HG02623 (cell line): Measurements from ENCODE around the gene TYK2.
"Not testable (repeated sequence)": the region's sequence is repeated elsewhere in the genome, so short reads cannot be mapped to it uniquely, and the experiment has no call there.

Source experiments
- ATAC-seq: cut with Tn5 transposase; IDR thresholded peaks from one replicate; pipeline ENCODE4 v1.9.1; 2021; ENCODE audit warnings: moderate library complexity; ENCODE audit not compliant: unreplicated experiment

Gene TYK2

GRCh38 chr19:10408511-10409283 is 28.3 kb upstream of the TYK2 start:
- ATAC-seq, result no peak

DNA sequence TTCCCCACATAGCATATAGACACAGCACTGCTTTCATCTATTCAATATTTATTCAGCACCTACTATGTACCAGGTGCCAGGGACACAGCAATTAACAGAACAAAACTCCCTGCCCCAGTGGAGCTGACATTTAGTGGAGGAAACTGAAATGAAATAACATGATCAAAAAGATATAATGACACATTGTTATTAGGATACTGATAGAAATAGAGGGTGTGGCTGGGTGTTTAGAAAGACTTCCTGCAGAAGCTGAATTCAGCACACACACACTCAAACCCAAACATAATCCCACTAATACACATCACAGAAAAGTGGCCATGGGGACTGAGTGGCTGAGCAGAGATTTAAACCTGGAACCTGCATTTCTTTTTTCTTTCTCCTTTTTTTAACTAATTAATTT is 26.7 kb upstream of the TYK2 start:
- ATAC-seq, result no peak

- ATAC-seq, result no peak
These were observed 25.8 kb upstream of the TYK2 start for GRCh38 chr19:10406191-10406590.

GRCh38 chr19:10404888-10405820 is 24.8 kb upstream of the TYK2 start:
- ATAC-seq, result no peak

- ATAC-seq, result peak; percentile 80
These were observed 23.0 kb upstream of the TYK2 start, which contains the start of gene CDC37 for GRCh38 chr19:10403137-10404021. Gene CDC37 (minus strand): TSS chr19:10403542. CDS start chr19:10403479, 63 bp downstream.

DNA sequence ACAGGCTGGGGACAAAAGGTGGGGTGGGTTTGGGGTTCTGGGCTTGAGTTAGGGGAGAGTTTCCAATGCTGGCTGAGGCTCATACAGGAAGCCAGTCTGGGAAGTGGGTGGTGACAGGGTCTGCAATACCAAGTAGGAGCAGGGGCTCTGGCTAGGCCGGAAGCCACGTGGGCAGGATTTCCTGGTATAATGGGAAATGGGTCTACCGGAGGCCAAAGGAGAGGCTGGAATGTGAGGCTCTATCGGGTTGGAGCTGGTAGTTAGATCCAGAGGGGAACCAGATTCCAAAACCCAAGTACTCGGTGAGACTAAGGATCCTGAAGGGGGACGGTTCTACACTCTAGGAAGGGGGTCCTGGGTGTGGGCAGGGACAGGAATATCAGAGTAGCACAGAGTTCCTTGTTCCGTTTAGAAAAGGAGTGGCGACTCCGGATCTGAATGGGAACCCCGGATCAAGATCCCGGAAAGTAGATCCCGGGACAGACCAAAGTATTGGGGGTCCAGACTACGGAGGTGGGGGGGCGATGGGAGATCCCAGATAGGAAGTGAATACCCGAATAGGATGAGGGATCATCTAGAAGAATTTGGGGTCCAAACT is 22.2 kb upstream of the TYK2 start:
- no peak for ATAC-seq

DNA sequence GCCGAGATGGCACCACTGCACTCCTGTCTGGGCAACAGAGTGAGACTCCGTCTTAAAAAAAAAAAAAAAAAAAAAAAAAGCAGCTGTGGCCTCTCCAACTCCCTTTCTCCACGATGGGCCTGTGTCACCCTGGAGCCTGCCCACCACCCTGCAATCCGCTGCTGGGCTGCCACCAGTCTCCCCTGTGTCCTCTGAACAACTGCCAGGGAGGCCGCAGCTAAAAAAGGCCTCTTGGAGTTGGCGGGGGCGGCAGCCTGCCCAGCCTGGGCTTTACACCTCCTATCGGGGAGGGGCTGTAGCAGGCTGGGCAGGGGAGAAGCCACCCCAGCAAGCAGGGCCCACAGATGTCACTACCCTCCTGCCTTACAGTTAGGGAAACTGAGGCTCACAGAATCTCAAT is 19.5 kb upstream of the TYK2 start:
- no peak for ATAC-seq

GRCh38 chr19:10399340-10399739 is 19.0 kb upstream of the TYK2 start:
- ATAC-seq, result not testable (repeated sequence)

DNA sequence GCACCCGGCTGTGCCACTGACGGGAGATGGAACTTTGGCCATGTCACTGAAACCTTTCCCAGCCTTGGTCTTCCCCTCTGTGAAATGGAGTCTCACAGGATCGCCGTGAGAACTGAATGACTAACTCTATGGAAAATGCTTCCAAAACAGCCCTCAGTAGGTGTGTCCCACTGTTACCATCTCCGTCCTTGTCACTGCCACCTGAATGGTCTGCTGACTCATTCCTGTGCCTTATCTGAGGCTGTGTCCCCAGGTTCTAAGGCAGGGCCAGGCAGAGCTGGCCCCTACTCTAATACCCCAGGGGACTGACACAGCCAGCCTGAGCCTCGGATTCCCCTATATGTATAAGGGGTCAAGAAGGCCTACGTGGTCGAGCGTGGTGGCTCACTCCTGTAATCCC is 18.4 kb upstream of the TYK2 start:
- ATAC-seq, result no peak

- ATAC-seq, result no peak
These were observed 15.5 kb upstream of the TYK2 start for GRCh38 chr19:10395917-10396316.

- no peak for ATAC-seq
These were observed 15.1 kb upstream of the TYK2 start for GRCh38 chr19:10395436-10395835.

DNA sequence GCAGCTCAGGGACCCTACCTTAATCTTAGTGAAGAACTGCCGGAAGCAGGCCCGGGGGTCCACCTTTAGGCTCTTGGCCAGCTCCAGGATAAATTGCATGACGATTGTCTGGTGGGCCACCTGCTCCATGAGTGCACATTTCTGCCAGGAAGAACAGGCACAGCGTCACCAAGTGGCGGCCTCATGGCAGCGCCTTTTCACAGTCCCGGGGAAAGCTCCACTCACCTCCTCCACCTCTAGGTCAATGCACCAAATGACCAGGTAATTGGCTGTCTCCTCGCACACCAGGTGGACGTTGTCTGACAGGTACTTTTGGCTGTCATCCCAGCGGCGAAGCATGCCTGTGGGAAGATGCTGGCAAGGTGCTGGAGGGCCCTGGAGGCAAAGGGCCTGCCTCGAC is 14.6 kb upstream of the TYK2 start:
- ATAC-seq, result no peak

DNA sequence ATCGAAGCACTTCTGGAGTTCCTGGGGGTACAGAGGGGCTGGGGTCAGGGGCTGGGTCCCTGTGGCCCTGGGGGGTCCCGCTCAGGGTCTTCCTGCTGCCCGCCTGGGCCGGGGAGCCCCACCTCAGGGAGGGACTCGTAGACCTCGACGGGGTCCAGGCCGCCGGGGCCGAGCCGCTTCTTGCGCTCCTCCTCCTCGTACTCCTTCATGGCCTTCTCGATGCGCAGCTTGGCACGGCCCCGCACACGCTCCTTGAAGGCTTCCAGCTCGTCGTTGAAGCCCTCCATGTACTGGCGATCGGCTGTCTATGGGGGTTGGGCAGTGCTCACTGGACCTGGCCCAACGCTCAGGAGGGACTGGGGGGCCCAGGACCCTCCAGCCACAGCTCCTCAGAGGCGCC is 12.8 kb upstream of the TYK2 start:
- ATAC-seq, result no peak

- ATAC-seq, result no peak
These were observed 11.7 kb upstream of the TYK2 start for GRCh38 chr19:10392120-10392519.

GRCh38 chr19:10390652-10391286 is 10.4 kb upstream of the TYK2 start:
- ATAC-seq, result no peak

DNA sequence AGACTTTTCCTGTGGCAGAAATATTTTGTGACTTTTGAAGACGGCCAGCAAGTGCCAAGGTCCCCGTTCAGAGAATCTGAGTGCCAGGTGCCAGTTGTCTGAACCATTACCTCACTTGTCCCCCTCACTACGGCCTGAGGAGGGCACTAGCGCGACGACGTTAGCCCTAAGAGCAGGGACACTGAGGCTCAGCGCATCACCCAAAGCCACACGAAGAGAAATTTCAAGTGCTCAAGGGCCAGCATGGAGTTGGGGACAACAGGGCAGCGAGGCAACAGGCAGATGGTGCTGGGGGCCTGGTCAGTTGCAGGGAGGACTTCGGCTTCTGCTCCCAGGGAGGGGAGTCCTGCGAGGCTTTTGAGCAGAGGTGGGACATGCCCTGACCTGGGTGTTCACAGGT is 9.5 kb upstream of the TYK2 start:
- ATAC-seq, result no peak

DNA sequence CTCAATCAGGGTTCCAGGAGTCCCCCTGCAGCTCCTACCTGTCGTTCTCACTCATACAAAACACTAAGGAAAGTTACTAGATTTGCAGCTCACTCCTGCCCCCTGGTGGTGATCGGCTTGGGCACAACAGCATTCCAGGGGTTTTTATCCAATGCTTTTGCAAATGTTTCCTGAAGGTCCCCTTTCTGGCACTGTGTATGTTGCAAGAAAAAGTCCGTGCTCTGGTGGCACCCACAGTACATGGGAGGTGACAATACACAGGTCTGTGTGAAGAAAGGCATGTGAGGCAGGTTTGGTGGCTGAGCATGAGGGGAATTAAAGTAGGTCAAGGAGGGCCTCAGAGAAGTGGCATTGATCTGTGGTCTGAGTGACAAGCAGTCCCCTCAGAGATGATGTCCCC is 8.6 kb upstream of the TYK2 start:
- ATAC-seq, result no peak

DNA sequence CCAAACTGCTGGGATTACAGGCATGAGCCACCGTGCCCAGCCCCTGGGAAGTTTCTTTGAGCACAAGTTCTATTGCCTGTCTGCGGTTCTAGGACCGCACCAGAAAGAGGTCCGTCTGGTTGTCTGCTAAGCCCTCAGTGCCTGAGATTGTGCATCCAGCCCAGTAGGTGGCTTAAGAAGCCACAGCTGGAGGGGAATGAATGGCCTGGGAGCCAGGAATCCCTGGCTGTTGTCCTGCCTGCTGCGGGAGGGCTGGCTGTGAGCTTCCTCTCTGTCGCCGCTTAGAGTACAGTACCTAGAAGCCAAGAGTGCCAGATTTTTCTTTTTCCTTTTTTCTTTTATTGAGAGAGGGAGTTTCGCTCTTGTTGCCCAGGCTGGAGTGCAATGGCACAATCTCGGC is 4.2 kb upstream of the TYK2 start:
- no peak for ATAC-seq

DNA sequence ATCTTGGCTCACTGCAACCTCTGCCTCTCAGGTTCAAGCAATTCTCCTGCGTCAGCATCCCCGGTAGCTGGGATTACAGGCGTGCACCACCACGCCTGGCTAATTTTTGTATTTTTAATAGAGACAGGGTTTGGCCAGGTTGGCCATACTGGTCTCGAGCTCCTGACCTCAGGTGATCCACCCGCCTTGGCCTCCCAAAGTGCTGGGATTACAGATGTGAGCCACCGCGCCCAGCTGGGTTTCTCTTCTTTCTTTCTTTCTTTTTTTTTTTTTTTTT is 2.8 kb upstream of the TYK2 start:
- not testable (repeated sequence) for ATAC-seq

DNA sequence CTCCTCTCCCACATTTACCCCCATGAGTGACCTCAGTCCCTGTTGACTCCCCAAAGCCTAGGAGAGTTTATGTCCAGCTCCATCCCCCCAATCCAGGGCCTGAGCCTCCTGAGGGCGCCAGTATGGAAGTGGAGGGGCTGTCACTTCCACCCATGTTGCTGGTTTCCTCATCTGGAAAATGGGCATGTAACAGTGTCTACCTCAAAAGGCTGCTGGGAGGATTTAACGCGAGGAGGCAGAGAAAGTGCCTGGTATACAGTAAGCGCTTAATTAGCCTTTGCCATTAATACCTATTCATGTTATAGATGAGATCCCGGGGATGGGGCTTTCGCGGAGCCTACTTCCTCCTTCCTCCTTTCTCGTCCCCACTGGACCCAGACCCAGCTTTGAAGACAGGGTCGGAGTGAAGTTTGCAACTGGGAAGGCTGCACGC is 476 bp downstream of the TYK2 start:
- ATAC-seq, result no peak
